Liver (tissue), 9 donors: Measurements from ENCODE around the gene CLTC. TPM values are rescaled to one million over a fixed set of nuclear protein-coding genes. Genes with fewer than 3 reads are reported as not detected.
A peak's percentile ranks its signal among the peaks of the same experiment; 100 is the strongest.

Experiments used
- DNase-seq: peaks from one replicate; pipeline ENCODE4 v3.0.0-alpha.2; 2017; ENCODE audit warnings: low spot score
- H3K27ac ChIP-seq, 2 donors: one replicate each; pipeline ENCODE4 v1.7.0; 2013; ENCODE audit warnings: inconsistent platforms in 2 of 2, low read length in 2 of 2, control low read depth in 1 of 2, low read depth in 1 of 2, mild to moderate bottlenecking in 1 of 2
- H3K27me3 ChIP-seq, 4 donors: one replicate each; pipeline versions ENCODE4 v1.6.1 to v1.7.0; 2013; ENCODE audit warnings: low read length in 3 of 4, inconsistent platforms in 1 of 4, mild to moderate bottlenecking in 1 of 4, moderate library complexity in 1 of 4; ENCODE audit not compliant: control insufficient read depth in 4 of 4, insufficient read depth in 4 of 4
- H3K36me3 ChIP-seq, 4 donors: one replicate each; pipeline versions ENCODE4 v1.6.1 to v1.7.0; 2013; ENCODE audit warnings: low read length in 3 of 4, mild to moderate bottlenecking in 3 of 4, low read depth in 1 of 4, moderate library complexity in 1 of 4; ENCODE audit not compliant: control insufficient read depth in 4 of 4, insufficient read depth in 3 of 4
- H3K4me1 ChIP-seq, 4 donors: one replicate each; pipeline versions ENCODE4 v1.6.1 to v1.7.0; 2013; ENCODE audit warnings: low read length in 3 of 4, mild to moderate bottlenecking in 3 of 4, moderate library complexity in 1 of 4; ENCODE audit not compliant: control insufficient read depth in 4 of 4, insufficient read depth in 4 of 4
- H3K4me3 ChIP-seq, 3 donors: one replicate each; pipeline versions ENCODE4 v1.6.1 to v1.7.0; 2013; ENCODE audit warnings: low read length in 3 of 3, control low read depth in 1 of 3, low read depth in 1 of 3, mild to moderate bottlenecking in 1 of 3
- H3K9ac ChIP-seq, 2 donors: one replicate each; pipeline ENCODE4 v1.7.0; 2013; ENCODE audit warnings: low read length in 2 of 2, mild to moderate bottlenecking in 2 of 2, moderate library complexity in 2 of 2, control low read depth in 1 of 2, low read depth in 1 of 2
- H3K9me3 ChIP-seq, 4 donors: one replicate each; pipeline versions ENCODE4 v1.6.1 to v1.7.0; 2013; ENCODE audit warnings: low read length in 3 of 4; ENCODE audit not compliant: control insufficient read depth in 4 of 4
- ATF3 ChIP-seq: IDR thresholded peaks from 2 replicates; pipeline ENCODE4 v1.6.1; 2016; ENCODE audit warnings: antibody characterized with exemption
- CTCF ChIP-seq: fragments of 150-350 bp; IDR thresholded peaks from 2 replicates; pipeline ENCODE4 v1.5.1; 2017; ENCODE audit warnings: improper control_type of control experiment, low read depth, low read length; ENCODE audit not compliant: missing input control
- EGR1 ChIP-seq, 2 donors: IDR thresholded peaks; 2 replicates each; pipeline ENCODE4 v1.6.1; 2016 to 2018; ENCODE audit warnings: antibody characterized with exemption in 2 of 2, low read depth in 2 of 2
- FOXA1 ChIP-seq: IDR thresholded peaks from 2 replicates; pipeline ENCODE4 v1.6.1; 2016; ENCODE audit warnings: antibody characterized with exemption
- FOXA2 ChIP-seq: IDR thresholded peaks from 2 replicates; pipeline ENCODE4 v1.6.1; 2016; ENCODE audit warnings: antibody characterized with exemption
- GABPA ChIP-seq, 2 donors: IDR thresholded peaks in 1 of 2; conservative IDR thresholded peaks in 1 of 2; 2 replicates each; pipeline ENCODE4 v1.6.1; 2016; ENCODE audit warnings: antibody characterized with exemption in 2 of 2, mild to moderate bottlenecking in 1 of 2, moderate library complexity in 1 of 2
- HNF4A ChIP-seq, 2 donors: conservative IDR thresholded peaks; 2 replicates each; pipeline ENCODE4 v1.6.1; 2016; ENCODE audit warnings: antibody characterized with exemption in 2 of 2, mild to moderate bottlenecking in 2 of 2
- HNF4G ChIP-seq: IDR thresholded peaks from 2 replicates; pipeline ENCODE4 v1.6.1; 2016; ENCODE audit warnings: antibody characterized with exemption
- JUND ChIP-seq, 2 donors: IDR thresholded peaks; 2 replicates each; pipeline ENCODE4 v1.6.1; 2016; ENCODE audit warnings: antibody characterized with exemption in 2 of 2
- MAX ChIP-seq: IDR thresholded peaks from 2 replicates; pipeline ENCODE4 v1.6.1; 2016; ENCODE audit warnings: antibody characterized with exemption
- NR2F2 ChIP-seq: IDR thresholded peaks from 2 replicates; pipeline ENCODE4 v1.6.1; 2016; ENCODE audit warnings: antibody characterized with exemption
- RAD21 ChIP-seq, 2 donors: IDR thresholded peaks; 2 replicates each; pipeline ENCODE4 v1.6.1; 2016; ENCODE audit warnings: antibody characterized with exemption in 2 of 2, mild to moderate bottlenecking in 2 of 2
- REST ChIP-seq: IDR thresholded peaks from 2 replicates; pipeline ENCODE4 v1.6.1; 2016; ENCODE audit warnings: antibody characterized with exemption, mild to moderate bottlenecking
- RXRA ChIP-seq, 2 donors: IDR thresholded peaks; 2 replicates each; pipeline ENCODE4 v1.6.1; 2017 to 2018; ENCODE audit warnings: antibody characterized with exemption in 2 of 2, mild to moderate bottlenecking in 1 of 2
- SP1 ChIP-seq: IDR thresholded peaks from 2 replicates; pipeline ENCODE4 v1.6.1; 2018; ENCODE audit warnings: antibody characterized with exemption, mild to moderate bottlenecking
- TAF1 ChIP-seq: conservative IDR thresholded peaks from 2 replicates; pipeline ENCODE4 v1.6.1; 2016; ENCODE audit warnings: antibody characterized with exemption, mild to moderate bottlenecking
- YY1 ChIP-seq: IDR thresholded peaks from 2 replicates; pipeline ENCODE4 v1.6.1; 2016; ENCODE audit warnings: antibody characterized with exemption, mild to moderate bottlenecking
- ZBTB33 ChIP-seq: IDR thresholded peaks from 2 replicates; pipeline ENCODE4 v1.6.1; 2016; ENCODE audit warnings: antibody characterized with exemption
- WGBS: extraction: QIAGEN DNeasy Blood & Tissue Kit; methylation state at CpG from one replicate; pipeline ENCODE4 v1.1.7; 2013; 5-methylcytosine and 5-hydroxymethylcytosine counted together
- polyA plus RNA-seq, 2 donors: library from polyadenylated mRNA; stranded (reverse) in 1 of 2; unstranded in 1 of 2; fragments of 200-250 nt in 1 of 2; fragments of >200 nt in 1 of 2; fragmentation: Nextera tagmentation in 1 of 2; extraction: Ambion mirVana in 1 of 2; gene quantifications; one replicate each; pipeline versions ENCODE4 v1.2.1 to v1.2.3, GENCODE V29; 2013 to 2015
- total RNA-seq, 2 donors: library from RNA; depleted of rRNA; stranded (reverse); fragments of >200 nt; gene quantifications; one replicate each; pipeline ENCODE4 v1.2.3, GENCODE V29; 2014
- donor health status: healthy.
- donor health status: healthy.
- donor health status: healthy.
- donor health status: healthy.
- donor health status: healthy.

Gene CLTC
- total and polyA plus RNA-seq, 4 donors, result 59.9 to 282 (median 172) TPM

- no peak for TF ChIP-seq RAD21 (IDR thresholded peaks at IDR 0.05)
- TF ChIP-seq TAF1, result no peak
- no peak for TF ChIP-seq ATF3
- no peak for TF ChIP-seq HNF4A (conservative IDR thresholded peaks at IDR 0.05)
- no peak for TF ChIP-seq GABPA (IDR thresholded peaks at IDR 0.05 in 1 of 2, conservative IDR thresholded peaks at IDR 0.05 in 1 of 2)
- TF ChIP-seq YY1, result no peak
- no peak for TF ChIP-seq ZBTB33
- no peak for TF ChIP-seq SP1
- no peak for TF ChIP-seq MAX
- no peak overlapping the region for H3K27ac ChIP-seq
- peaks cover 7 to 20% (median 9%) of the 10 kb centered on the region in 4 donors for H3K4me1 ChIP-seq
- no peak overlapping the region for H3K4me3 ChIP-seq
- no peak overlapping the region for H3K9ac ChIP-seq
- 87% methylated on average over 1 of the region's 1 CpG for WGBS
- no peaks in the 10 kb centered on the region for H3K27me3 ChIP-seq
- no peak for DNase-seq
- no peaks in the 10 kb centered on the region for H3K36me3 ChIP-seq
- H3K9me3 ChIP-seq, result no peaks in the 10 kb centered on the region
Measured at GRCh38 chr17:59723607-59724006, 103.9 kb downstream of the CLTC start.

DNA sequence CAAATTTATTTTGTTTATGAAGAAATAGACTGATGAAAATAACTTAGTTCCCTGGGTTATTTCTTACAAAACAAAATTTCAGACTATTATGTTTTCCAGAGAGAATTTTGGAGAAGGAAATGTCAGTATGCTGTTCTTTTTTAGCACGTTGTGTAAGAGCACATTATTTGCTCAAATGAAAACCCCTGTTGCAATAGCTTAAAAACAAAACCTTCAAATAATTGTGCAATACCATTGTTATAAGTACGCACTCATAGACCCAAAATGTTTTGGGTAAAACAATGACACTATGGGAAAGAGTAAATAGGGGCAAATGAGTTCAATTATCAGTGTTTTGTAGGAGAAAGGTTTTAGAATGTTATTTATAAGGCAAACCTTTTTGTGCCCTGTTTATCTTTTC, 106.0 kb downstream of the CLTC start:
- Histone ChIP-seq H3K4me1 (peaks cover 7 to 20% (median 10%) of the 10 kb centered on the region in 4 donors), H3K27ac (peak overlapping the region; percentile 28 to 39), H3K9ac (no peak overlapping the region), H3K9me3 (no peaks in the 10 kb centered on the region), H3K4me3 (no peak overlapping the region), H3K27me3 (no peaks in the 10 kb centered on the region), H3K36me3 (no peaks in the 10 kb centered on the region)
- 20% methylated on average over 2 of the region's 2 CpGs for WGBS
- no peak for DNase-seq
- TF ChIP-seq HNF4G (peak; percentile 11), FOXA1 (no peak), ZBTB33 (peak; percentile 77), RXRA (IDR thresholded peaks at IDR 0.05) (peak; percentile 41 to 55), JUND (IDR thresholded peaks at IDR 0.05) (peak in 1 of 2 donors; percentile 48), YY1 (peak; percentile 44), ATF3 (peak; percentile 20), HNF4A (conservative IDR thresholded peaks at IDR 0.05) (peak; percentile 36 to 55), FOXA2 (no peak), REST (peak; percentile 34), GABPA (IDR thresholded peaks at IDR 0.05 in 1 of 2, conservative IDR thresholded peaks at IDR 0.05 in 1 of 2) (peak; percentile 22 to 59), EGR1 (IDR thresholded peaks at IDR 0.05; ENCODE audit: low read depth in 2 of 2) (no peak), SP1 (peak; percentile 41), TAF1 (no peak), NR2F2 (no peak), CTCF (no peak), RAD21 (IDR thresholded peaks at IDR 0.05) (peak in 1 of 2 donors; percentile 31), MAX (peak; percentile 69)
